Raji (cell line): ENCODE data around the gene RALA.

Experiments
- POLR2A ChIP-seq: IDR thresholded peaks from 2 replicates; pipeline ENCODE4 v1.6.1; 2011; ENCODE audit warnings: low read depth, low read length, control low read depth; ENCODE audit not compliant: insufficient read depth

Gene RALA

GRCh38 chr7:39606352-39606751, 17.0 kb upstream of the RALA start:
- TF ChIP-seq POLR2A: no peak

- TF ChIP-seq POLR2A: no peak
Measured at GRCh38 chr7:39606941-39607340, 16.4 kb upstream of the RALA start.

- no peak for TF ChIP-seq POLR2A
Measured at GRCh38 chr7:39607865-39608264, 15.5 kb upstream of the RALA start.

GRCh38 chr7:39608278-39608677, 15.1 kb upstream of the RALA start:
- TF ChIP-seq POLR2A: no peak

- TF ChIP-seq POLR2A: no peak
Measured at GRCh38 chr7:39609113-39609934, 14.0 kb upstream of the RALA start.

GRCh38 chr7:39609935-39610263, 13.5 kb upstream of the RALA start:
- no peak for TF ChIP-seq POLR2A

GRCh38 chr7:39613577-39613976, 9.8 kb upstream of the RALA start:
- TF ChIP-seq POLR2A: no peak

GRCh38 chr7:39614299-39614698, 9.1 kb upstream of the RALA start:
- TF ChIP-seq POLR2A: no peak

GRCh38 chr7:39615350-39615975, 7.9 kb upstream of the RALA start:
- no peak for TF ChIP-seq POLR2A

GRCh38 chr7:39616138-39616537, 7.2 kb upstream of the RALA start:
- TF ChIP-seq POLR2A: no peak

- no peak for TF ChIP-seq POLR2A
Measured at GRCh38 chr7:39617005-39617404, 6.4 kb upstream of the RALA start.

- TF ChIP-seq POLR2A: no peak
Measured at GRCh38 chr7:39618868-39619267, 4.5 kb upstream of the RALA start.

GRCh38 chr7:39620486-39620885, 2.9 kb upstream of the RALA start:
- no peak for TF ChIP-seq POLR2A

GRCh38 chr7:39621261-39621660, 2.1 kb upstream of the RALA start:
- TF ChIP-seq POLR2A: no peak

GRCh38 chr7:39621784-39622411, 1.5 kb upstream of the RALA start:
- 0 out of 2 replicates have a peak, but pooled peaks have one; percentile 5 for TF ChIP-seq POLR2A

- TF ChIP-seq POLR2A: no peak
Measured at GRCh38 chr7:39622609-39623008, 763 bp upstream of the RALA start.
